HG03097 (cell line): ENCODE data around the gene SBK3.
A peak's percentile ranks its signal among the peaks of the same experiment; 100 is the strongest.
"Not testable (repeated sequence)": the region's sequence is repeated elsewhere in the genome, so short reads cannot be mapped to it uniquely, and the experiment has no call there.

Experiments
- ATAC-seq: cut with Tn5 transposase; IDR thresholded peaks from one replicate; pipeline ENCODE4 v1.9.1; 2021; ENCODE audit not compliant: unreplicated experiment, low FRiP score

The SBK3 gene

GRCh38 chr19:55525289-55526101, 19.8 kb downstream of the SBK3 start:
- ATAC-seq, result no peak

- no peak for ATAC-seq
Observed at GRCh38 chr19:55520691-55521292, 24.6 kb downstream of the SBK3 start.

- ATAC-seq, result no peak
Observed at GRCh38 chr19:55519451-55520311, 25.7 kb downstream of the SBK3 start.

GRCh38 chr19:55516878-55517620, 28.3 kb downstream of the SBK3 start:
- ATAC-seq, result peak; percentile 98

- no peak for ATAC-seq
Observed at GRCh38 chr19:55508120-55508519, 37.2 kb downstream of the SBK3 start.

DNA sequence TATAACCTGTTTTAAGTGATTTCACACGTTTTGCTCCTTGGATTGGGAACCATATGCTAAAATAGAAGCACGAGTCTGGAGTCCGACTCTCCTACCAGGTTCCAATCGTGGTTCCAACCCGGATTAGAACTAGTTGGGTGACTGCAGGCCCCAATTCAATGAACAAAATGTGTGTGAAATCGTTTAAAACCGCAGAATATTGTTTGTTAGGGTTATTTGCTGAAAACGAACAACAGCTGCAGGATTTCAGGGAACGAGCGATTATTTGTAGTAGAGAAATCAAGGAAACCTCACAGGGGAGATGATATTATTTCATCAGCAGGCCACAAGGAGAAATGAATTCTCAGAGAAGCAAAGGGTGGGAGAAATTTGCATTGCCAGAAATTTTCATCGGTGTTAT, 40.4 kb downstream of the SBK3 start:
- ATAC-seq, result no peak

DNA sequence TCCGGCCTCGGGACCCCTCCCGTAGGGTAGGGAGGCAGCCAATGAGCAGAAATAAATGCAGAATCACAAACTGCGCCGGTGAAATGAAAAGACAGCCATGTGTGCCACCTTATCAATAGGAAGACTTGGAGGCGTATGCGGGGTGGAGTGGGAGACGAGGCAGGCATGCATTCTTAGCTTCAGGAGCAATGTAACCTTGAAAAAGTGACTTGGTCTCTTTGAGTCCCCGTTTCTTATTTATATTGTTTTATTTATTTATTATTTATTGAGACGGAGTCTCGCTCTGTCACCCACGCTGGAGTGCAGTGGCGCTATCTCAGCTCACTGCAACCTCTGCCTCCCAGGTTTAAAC, 41.1 kb downstream of the SBK3 start:
- ATAC-seq, result peak; percentile 13

DNA sequence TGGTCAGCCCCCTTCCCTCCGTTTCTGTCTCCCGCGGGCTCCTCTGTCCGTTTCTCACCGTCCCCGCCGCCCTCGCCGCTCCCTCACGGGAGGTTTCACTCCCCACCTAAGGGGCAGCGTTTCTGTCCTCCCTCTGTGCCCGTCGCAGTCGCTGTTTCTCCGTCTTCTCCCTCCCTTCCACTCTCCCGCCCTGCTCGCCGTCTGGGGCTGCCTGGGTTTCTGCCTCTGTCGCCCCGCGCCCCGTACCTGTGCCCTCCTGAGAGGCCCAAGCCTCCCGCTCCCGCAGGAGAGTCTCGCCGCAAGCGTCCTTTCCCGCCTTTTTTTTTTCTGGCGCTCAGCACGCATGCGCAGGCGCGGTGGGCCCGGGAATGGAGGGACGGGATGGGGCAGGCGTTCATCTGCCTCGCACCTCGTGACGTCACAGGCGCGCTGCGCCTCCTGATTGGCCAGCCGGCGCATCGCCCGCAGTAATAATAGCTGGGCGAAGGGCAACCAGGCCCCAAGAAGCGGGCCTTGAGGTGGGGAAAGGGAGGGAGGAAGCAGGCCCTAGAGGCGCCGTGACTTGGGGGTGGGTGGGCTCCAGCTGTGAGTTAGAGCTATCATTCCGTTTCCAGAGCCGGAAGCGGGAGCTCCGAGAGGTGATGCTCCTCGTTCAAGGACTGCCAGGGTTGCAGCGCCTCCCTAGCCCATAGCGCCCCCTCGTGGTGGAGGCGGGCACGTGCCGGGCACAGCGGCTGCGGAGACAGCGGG, 41.7 kb downstream of the SBK3 start:
- ATAC-seq, result peak; percentile 85

DNA sequence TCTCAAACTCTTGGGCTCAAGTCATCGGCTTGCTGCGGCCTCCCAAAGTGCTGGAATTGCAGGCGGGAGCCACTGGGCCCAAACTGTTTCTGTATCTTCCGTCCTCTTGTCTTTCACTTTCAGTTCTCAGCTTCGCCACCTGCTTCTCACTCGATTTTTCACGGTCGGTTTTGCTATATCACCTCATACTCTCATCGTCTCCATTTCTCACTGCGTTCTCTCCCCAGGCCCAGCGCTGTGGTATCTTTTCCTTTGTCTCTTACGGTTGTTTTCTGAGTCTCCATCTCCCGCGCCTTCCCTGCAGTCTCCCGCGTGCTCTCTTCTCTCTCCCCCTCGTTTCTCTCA, 42.2 kb downstream of the SBK3 start:
- ATAC-seq, result no peak

- no peak for ATAC-seq
Observed at GRCh38 chr19:55502197-55502952, 43.0 kb downstream of the SBK3 start.

DNA sequence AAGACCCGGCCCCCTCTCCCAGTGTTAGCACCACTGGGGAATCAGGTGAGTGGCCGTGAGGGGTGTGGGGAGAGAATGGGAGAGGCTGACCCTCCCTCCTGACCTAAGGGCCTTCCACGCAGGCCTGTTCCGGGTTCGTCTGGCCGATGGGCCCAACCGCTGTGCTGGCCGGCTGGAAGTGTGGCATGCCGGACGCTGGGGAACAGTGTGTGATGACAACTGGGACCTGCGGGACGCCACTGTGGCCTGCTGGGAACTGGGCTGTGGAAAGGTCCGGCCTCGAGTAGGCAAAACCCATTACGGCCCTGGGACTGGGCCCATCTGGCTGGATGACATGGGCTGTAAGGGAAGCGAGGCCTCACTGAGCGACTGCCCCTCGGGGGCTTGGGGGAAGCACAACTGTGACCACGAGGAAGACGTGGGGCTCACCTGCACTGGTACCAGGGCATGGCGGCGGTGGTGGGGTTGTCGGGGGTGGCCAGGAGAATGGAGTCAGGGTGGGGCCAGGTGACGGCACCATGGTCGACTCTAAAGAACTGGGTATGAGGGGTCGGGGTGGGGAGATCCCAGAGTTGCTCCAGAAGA, 44.9 kb downstream of the SBK3 start:
- ATAC-seq, result no peak

DNA sequence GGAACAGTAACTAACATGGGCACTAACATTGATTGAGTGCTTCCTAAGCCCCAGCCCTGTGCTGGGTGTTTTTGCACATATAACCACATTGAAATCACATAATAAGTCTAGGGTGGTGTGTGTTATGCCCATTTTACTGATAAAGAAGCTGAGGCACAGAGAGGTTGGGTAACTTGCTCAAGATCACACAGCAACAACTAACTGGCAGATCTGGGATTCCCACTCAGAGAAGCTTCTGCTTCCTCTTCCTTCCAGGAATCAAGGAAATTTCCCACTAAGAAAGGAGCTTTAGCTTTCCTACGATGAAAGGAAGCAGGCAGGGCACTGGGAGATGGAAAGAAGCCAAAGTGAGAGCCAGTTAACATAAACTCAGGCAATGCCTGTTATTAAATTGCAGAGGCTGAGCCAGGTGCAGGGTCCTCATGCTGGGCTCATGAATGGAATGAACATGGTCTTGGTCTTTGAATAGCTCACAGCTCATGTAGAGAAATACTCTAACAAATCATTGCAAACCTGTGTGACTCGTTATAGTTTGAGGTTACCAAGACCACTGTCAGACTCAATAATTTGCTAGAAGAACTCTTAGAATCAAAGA, 47.0 kb downstream of the SBK3 start:
- no peak for ATAC-seq

DNA sequence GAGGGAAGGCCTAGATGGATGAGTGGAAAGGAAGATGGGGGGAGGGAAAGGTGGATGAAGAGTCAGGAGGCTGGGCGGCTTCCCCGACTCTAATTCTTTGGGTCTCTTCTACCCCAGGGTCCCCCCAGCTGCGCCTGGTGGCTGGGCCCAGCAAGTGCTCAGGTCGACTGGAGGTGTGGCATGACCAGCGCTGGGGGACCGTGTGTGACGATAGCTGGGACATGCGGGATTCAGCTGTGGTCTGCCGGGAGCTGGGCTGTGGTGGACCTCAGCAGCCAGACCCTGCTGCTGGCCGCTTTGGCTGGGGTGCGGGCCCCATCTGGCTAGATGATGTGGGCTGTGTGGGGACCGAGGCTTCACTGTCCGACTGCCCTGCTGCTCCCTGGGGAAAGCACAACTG, 47.6 kb downstream of the SBK3 start:
- no peak for ATAC-seq

DNA sequence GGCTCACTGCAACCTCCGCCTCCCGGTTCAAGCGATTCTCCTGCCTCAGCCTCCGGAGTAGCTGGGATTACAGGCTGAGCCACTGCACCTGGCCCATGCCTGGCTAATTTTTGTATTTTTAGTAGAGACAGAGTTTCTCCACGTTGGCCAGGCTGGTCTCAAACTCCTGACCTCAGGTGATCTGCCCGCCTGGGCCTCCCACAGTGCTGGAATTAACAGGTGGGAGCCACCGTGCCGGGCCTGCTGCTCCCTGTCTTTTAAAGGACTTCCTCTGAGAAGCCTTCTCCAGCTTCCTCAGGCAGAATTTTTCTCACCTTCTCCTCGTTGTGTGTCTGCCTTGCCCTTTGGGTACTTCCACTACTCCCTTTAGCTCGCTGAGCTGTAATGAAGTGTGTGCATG, 48.5 kb downstream of the SBK3 start:
- ATAC-seq, result not testable (repeated sequence)

DNA sequence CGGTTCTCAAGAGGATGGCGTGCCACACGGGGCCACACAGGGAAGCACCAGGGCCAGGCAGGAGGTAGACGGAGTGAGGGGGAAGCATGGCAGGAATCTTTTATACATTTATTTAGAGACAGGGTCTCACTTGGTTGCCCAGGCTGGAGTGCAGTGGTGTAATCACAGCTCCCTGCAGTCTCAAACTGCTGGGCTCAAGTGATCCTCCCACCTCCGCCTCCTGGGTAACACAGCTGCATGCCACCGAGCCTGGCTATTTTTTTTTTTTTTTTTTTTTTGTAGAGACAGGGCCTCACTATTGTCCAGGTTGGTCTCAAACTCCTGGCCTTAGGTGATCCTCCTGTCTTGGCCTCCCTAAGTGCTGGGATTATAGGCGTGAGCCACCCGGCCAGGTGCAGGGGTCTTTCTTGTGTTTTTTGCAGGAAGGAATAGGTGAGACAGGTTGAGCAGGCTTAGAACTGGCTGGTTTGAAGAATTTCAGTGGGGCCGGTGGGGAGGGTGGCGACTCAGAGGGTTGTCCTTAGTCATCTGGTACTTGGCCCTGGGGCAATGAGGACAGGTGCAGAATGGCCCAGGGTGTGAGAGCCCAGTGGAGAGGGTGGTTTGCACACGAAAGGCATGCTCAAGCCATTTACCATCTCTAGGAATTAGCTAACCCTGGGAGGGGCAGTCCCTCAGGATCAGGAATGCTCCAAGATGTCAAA, 49.5 kb downstream of the SBK3 start:
- ATAC-seq, result no peak

- no peak for ATAC-seq
Observed at GRCh38 chr19:55494172-55494761, 51.1 kb downstream of the SBK3 start.

DNA sequence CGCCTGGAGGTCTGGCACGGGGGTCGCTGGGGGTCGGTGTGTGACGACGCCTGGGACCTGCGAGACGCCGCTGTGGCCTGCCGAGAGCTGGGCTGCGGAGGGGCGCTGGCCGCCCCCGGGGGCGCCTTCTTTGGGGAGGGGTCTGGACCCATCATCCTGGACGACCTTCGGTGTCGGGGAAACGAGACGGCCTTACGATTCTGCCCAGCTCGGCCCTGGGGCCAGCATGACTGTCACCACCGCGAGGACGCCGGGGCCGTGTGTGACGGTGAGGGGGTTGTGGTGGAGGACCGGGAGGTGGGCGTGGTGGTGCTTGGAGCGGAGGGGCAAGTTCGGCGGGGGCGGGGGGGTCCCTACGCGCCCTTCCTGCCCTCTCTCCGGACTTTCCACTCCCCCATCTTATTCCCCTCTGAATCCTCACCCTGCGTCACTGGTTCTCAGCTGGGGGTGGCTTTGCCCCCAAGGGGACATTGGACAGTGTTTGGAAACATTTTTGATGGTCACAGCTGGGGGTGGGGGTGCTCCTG, 51.6 kb downstream of the SBK3 start:
- ATAC-seq, result no peak
